Keratinocyte (primary cell): Measurements from ENCODE around the gene C11orf24. TPM values are rescaled to one million over a fixed set of nuclear protein-coding genes. Genes with fewer than 3 reads are reported as not detected.

Experiments
- DNase-seq: peaks from one replicate; pipeline ENCODE4 v3.0.0-alpha.2; 2011; ENCODE audit warnings: low read depth, missing footprints, low spot score
- FAIRE-seq: peaks from 2 replicates; lab custom pipeline; 2011; peaks lifted over from hg19 to GRCh38; lab: Jason Lieb, UNC
- H2AFZ ChIP-seq: 2 replicates; pipeline ENCODE4 v1.6.0; 2012; ENCODE audit warnings: low read length, control low read depth, inconsistent platforms; ENCODE audit not compliant: control insufficient read depth
- H3K27ac ChIP-seq: 2 replicates; pipeline ENCODE4 v1.5.1; 2011; ENCODE audit warnings: low read length; ENCODE audit not compliant: control insufficient read depth, insufficient read depth
- H3K27me3 ChIP-seq: 3 replicates; pipeline ENCODE4 v1.6.0; 2011; ENCODE audit warnings: low read length; ENCODE audit not compliant: control insufficient read depth, insufficient read depth; ENCODE audit errors: extremely low read depth
- H3K36me3 ChIP-seq, 2 experiments: 2 replicates in 1 of 2; 3 replicates in 1 of 2; pipeline ENCODE4 v1.5.1; 2011; ENCODE audit warnings: low read length in 2 of 2, mild to moderate bottlenecking in 1 of 2; ENCODE audit not compliant: control insufficient read depth in 2 of 2, insufficient read depth in 2 of 2; ENCODE audit errors: extremely low read depth in 1 of 2
- H3K4me1 ChIP-seq: 3 replicates; pipeline ENCODE4 v1.5.1; 2011; ENCODE audit warnings: low read length; ENCODE audit not compliant: control insufficient read depth, insufficient read depth; ENCODE audit errors: extremely low read depth
- H3K4me2 ChIP-seq: 3 replicates; pipeline ENCODE4 v1.6.0; 2011; ENCODE audit warnings: low read depth, low read length; ENCODE audit not compliant: control insufficient read depth, insufficient read depth; ENCODE audit errors: extremely low read depth
- H3K4me3 ChIP-seq, 3 experiments: fragments of 200-600 bp in 1 of 3; sonication (generic) in 1 of 3; 2 replicates in 2 of 3; 3 replicates in 1 of 3; pipeline ENCODE4 v1.5.1; 2011 to 2016; ENCODE audit warnings: low read length in 3 of 3, mild to moderate bottlenecking in 3 of 3, control low read depth in 2 of 3, inconsistent platforms in 1 of 3, low read depth in 1 of 3, mixed read lengths in 1 of 3, mixed run types in 1 of 3, moderate library complexity in 1 of 3; ENCODE audit not compliant: control insufficient read depth in 2 of 3, insufficient read depth in 2 of 3; ENCODE audit errors: extremely low read depth in 1 of 3
- H3K79me2 ChIP-seq: 2 replicates; pipeline ENCODE4 v1.6.0; 2012; ENCODE audit warnings: low read length; ENCODE audit not compliant: control insufficient read depth, insufficient read depth
- H3K9ac ChIP-seq: 3 replicates; pipeline ENCODE4 v1.6.0; 2011; ENCODE audit warnings: low read length; ENCODE audit not compliant: control insufficient read depth, insufficient read depth; ENCODE audit errors: extremely low read depth
- H3K9me1 ChIP-seq: 3 replicates; pipeline ENCODE4 v1.6.0; 2011; ENCODE audit warnings: low read length; ENCODE audit not compliant: control insufficient read depth, insufficient read depth; ENCODE audit errors: extremely low read depth
- H3K9me3 ChIP-seq: 2 replicates; pipeline ENCODE4 v1.5.1; 2012; ENCODE audit warnings: low read depth, low read length; ENCODE audit not compliant: control insufficient read depth
- H4K20me1 ChIP-seq: 3 replicates; pipeline ENCODE4 v1.6.0; 2011; ENCODE audit warnings: low read length; ENCODE audit not compliant: control insufficient read depth, insufficient read depth; ENCODE audit errors: extremely low read depth
- EZH2 ChIP-seq: IDR thresholded peaks from one replicate; pipeline ENCODE4 v1.6.1; 2012; ENCODE audit warnings: inconsistent platforms, mild to moderate bottlenecking, low read length, moderate library complexity
- dilution Hi-C: fragments of 300-500 bp; cut with MboI; formaldehyde crosslinking; loops from one replicate; pipeline ENCODE4 v1.7.0; 2020; ENCODE audit warnings: low sequenced_read_pairs; ENCODE audit not compliant: extremely low pct_ligation_motif_present
- polyA plus RNA-seq, 5 experiments: library from polyadenylated mRNA; depleted of rRNA in 3 of 5; stranded (reverse) in 3 of 5; stranded (forward) in 1 of 5; unstranded in 1 of 5; fragments of >200 nt; gene quantifications; 1 replicate in 1 of 5; 2 replicates in 3 of 5; 3 replicates in 1 of 5; pipeline versions ENCODE4 v1.2.1 to v1.2.3, GENCODE V29; 2011 to 2012; ENCODE audit warnings: missing spikeins in 2 of 5, low read depth in 1 of 5, low replicate concordance in 1 of 5
- TF ChIP-seq, protein P1 (sequence below), 3 experiments: IDR thresholded peaks in 1 of 3; conservative IDR thresholded peaks in 1 of 3; optimal IDR thresholded peaks in 1 of 3; 2 replicates in 2 of 3; 3 replicates in 1 of 3; pipeline versions ENCODE3 to v1.5.1; 2011; ENCODE audit warnings: low read length in 3 of 3, mild to moderate bottlenecking in 3 of 3, moderate library complexity in 2 of 3, control low read depth in 1 of 3, inconsistent platforms in 1 of 3; ENCODE audit not compliant: insufficient read depth in 2 of 3; ENCODE audit errors: extremely low read depth in 1 of 3

Gene C11orf24
- polyA plus RNA-seq, 1 donor (not counting 4 experiments of a cell fraction or from before 2014, with no cell fraction given) = 28.4 TPM

DNA sequence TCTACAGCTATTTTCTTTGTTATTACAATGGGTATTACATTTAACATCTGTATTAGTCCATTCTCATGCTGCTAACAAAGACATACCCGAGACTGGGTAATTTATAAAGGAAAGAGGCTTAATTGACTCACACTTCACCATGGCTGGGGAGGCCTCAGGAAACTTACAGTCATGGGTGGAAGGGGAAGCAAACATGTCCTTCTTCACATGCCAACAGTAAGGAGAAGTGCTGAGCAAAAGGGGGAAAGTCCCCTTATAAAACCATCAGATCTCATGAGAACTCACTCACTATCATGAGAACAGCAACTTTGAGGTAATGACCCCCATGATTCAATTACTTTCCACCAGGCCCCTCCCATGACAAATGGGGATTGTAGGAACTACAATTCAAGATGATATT is 42.2 kb downstream of the C11orf24 start:
- TF ChIP-seq, protein P1, sequence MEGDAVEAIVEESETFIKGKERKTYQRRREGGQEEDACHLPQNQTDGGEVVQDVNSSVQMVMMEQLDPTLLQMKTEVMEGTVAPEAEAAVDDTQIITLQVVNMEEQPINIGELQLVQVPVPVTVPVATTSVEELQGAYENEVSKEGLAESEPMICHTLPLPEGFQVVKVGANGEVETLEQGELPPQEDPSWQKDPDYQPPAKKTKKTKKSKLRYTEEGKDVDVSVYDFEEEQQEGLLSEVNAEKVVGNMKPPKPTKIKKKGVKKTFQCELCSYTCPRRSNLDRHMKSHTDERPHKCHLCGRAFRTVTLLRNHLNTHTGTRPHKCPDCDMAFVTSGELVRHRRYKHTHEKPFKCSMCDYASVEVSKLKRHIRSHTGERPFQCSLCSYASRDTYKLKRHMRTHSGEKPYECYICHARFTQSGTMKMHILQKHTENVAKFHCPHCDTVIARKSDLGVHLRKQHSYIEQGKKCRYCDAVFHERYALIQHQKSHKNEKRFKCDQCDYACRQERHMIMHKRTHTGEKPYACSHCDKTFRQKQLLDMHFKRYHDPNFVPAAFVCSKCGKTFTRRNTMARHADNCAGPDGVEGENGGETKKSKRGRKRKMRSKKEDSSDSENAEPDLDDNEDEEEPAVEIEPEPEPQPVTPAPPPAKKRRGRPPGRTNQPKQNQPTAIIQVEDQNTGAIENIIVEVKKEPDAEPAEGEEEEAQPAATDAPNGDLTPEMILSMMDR (optimal IDR thresholded peaks at IDR 0.05 in 1 of 3, IDR thresholded peaks at IDR 0.05 in 1 of 3, conservative IDR thresholded peaks at IDR 0.05 in 1 of 3; ENCODE audit: extremely low read depth in 1 of 3, insufficient read depth in 2 of 3, low read length in 3 of 3) = no peak
- no peak for TF ChIP-seq EZH2
- no peak for FAIRE-seq

DNA sequence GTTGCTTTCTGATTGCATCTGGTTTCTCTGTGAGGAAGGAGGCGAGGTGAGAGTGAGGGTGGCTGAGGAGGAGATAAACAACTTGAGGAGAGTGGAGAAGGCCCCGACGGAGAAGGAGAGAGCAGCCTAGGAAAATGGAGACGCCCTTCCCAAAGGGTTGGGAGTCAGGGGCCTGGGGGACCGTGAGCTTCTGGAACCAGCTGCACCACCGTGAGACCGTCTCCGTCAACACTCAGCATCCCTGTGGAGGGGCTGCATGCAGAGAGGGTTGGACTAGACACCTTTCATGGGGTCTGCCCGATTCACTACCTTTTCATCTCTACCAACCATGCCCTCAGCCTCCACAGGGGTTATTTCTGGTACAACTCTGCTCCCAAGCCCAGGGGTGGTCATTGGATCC is 45.4 kb downstream of the C11orf24 start:
- dilution Hi-C loops = no loop called here
- no peak overlapping the region for H3K9ac ChIP-seq
- H3K27ac ChIP-seq = no peak overlapping the region
- no peaks in the 10 kb centered on the region for H3K36me3 ChIP-seq
- no peaks in the 10 kb centered on the region for H4K20me1 ChIP-seq
- H3K27me3 ChIP-seq = no peaks in the 10 kb centered on the region
- H3K9me1 ChIP-seq = no peaks in the 10 kb centered on the region
- no peak overlapping the region for H3K4me2 ChIP-seq
- FAIRE-seq (no peak), DNase-seq (no peak)
- H3K4me1 ChIP-seq = no peaks in the 10 kb centered on the region
- no peak for TF ChIP-seq EZH2
- TF ChIP-seq, protein P1 (optimal IDR thresholded peaks at IDR 0.05 in 1 of 3, IDR thresholded peaks at IDR 0.05 in 1 of 3, conservative IDR thresholded peaks at IDR 0.05 in 1 of 3; ENCODE audit: extremely low read depth in 1 of 3, insufficient read depth in 2 of 3, low read length in 3 of 3) = no peak
- H3K4me3 ChIP-seq = no peak overlapping the region
- H3K9me3 ChIP-seq = peaks cover 4% of the 10 kb centered on the region
- H3K79me2 ChIP-seq = no peaks in the 10 kb centered on the region
- no peak overlapping the region for H2AFZ ChIP-seq

More for the DNA sequence above, 42.2 kb downstream of the C11orf24 start:
- dilution Hi-C loops = no loop called here
- Histone ChIP-seq H3K4me2 (no peak overlapping the region), H3K4me1 (no peaks in the 10 kb centered on the region), H3K9me3 (peaks cover 4% of the 10 kb centered on the region), H3K79me2 (no peaks in the 10 kb centered on the region), H3K9me1 (no peaks in the 10 kb centered on the region), H3K4me3 (no peak overlapping the region), H2AFZ (no peak overlapping the region), H3K27me3 (no peaks in the 10 kb centered on the region), H3K9ac (no peak overlapping the region), H3K36me3 (no peaks in the 10 kb centered on the region), H4K20me1 (no peaks in the 10 kb centered on the region), H3K27ac (no peak overlapping the region)
- no peak for DNase-seq
